Breast epithelium (tissue), 4 donors: ENCODE data around the gene EDNRB. TPM values are rescaled to one million over a fixed set of nuclear protein-coding genes. Genes with fewer than 3 reads are reported as not detected.

Experiments used
- DNase-seq, 2 donors: peaks; one replicate each; pipeline ENCODE4 v3.0.0-alpha.2; 2019; ENCODE audit warnings: low spot score in 2 of 2
- H3K27ac ChIP-seq, 2 donors: fragments of 200-600 bp; sonication (generic) in 1 of 2; one replicate each; pipeline ENCODE4 v1.5.1; 2016 to 2019; ENCODE audit warnings: mild to moderate bottlenecking in 1 of 2
- H3K27me3 ChIP-seq, 2 donors: fragments of 200-600 bp; sonication (generic) in 1 of 2; one replicate each; pipeline versions ENCODE4 v1.5.1 to v1.6.0; 2017 to 2019; ENCODE audit warnings: control low read depth in 1 of 2, mild to moderate bottlenecking in 1 of 2
- H3K36me3 ChIP-seq: fragments of 200-600 bp; one replicate; pipeline ENCODE4 v1.5.1; 2019
- H3K4me1 ChIP-seq, 2 donors: fragments of 200-600 bp; sonication (generic); one replicate each; pipeline ENCODE4 v1.5.1; 2016 to 2019; ENCODE audit warnings: control low read depth in 1 of 2
- H3K4me3 ChIP-seq, 3 donors: fragments of 200-600 bp; sonication (generic); 1 replicate in 2 of 3; 2 replicates in 1 of 3; pipeline ENCODE4 v1.5.1; 2016 to 2019; ENCODE audit warnings: mild to moderate bottlenecking in 3 of 3, moderate library complexity in 2 of 3
- H3K9me3 ChIP-seq, 2 donors: fragments of 200-600 bp; sonication (generic) in 1 of 2; one replicate each; pipeline ENCODE4 v1.5.1; 2016 to 2019; ENCODE audit warnings: control low read depth in 1 of 2
- POLR2A ChIP-seq: fragments of 450-650 bp; IDR thresholded peaks from one replicate; pipeline ENCODE4 v1.6.1; 2016; ENCODE audit warnings: antibody characterized with exemption, mild to moderate bottlenecking, moderate library complexity
- POLR2AphosphoS5 ChIP-seq, 3 donors: sonication (generic); formaldehyde crosslinking; IDR thresholded peaks; one replicate each; pipeline ENCODE4 v1.6.1; 2017; ENCODE audit warnings: antibody characterized with exemption in 3 of 3
- intact Hi-C: fragments of 100-400 bp; cut with DNase I; formaldehyde crosslinking; loops from one replicate; pipeline ENCODE4 v1.15.1; 2023; ENCODE audit warnings: low total_unique reads
- total RNA-seq, 3 donors: library from RNA; depleted of rRNA; stranded (reverse); fragments of >200 nt; gene quantifications; one replicate each; pipeline ENCODE4 v1.1.0, GENCODE V29; 2016
- TF ChIP-seq, protein P1 (sequence below), 3 donors: fragments of 450-650 bp; IDR thresholded peaks; one replicate each; pipeline ENCODE4 v1.5.1; 2016 to 2017; ENCODE audit warnings: antibody characterized with exemption in 3 of 3, mild to moderate bottlenecking in 3 of 3, moderate library complexity in 3 of 3

Gene EDNRB
- total RNA-seq, 3 donors from 2014 or later, result 22.8 to 116 (median 106) TPM

- no peaks in the 10 kb centered on the region for H3K4me1 ChIP-seq
- no peaks in the 10 kb centered on the region for H3K36me3 ChIP-seq
- H3K4me3 ChIP-seq, result no peak overlapping the region
- H3K9me3 ChIP-seq, result no peaks in the 10 kb centered on the region
- no peak for DNase-seq
- intact Hi-C loops, result no loop called here
- TF ChIP-seq, protein P1, sequence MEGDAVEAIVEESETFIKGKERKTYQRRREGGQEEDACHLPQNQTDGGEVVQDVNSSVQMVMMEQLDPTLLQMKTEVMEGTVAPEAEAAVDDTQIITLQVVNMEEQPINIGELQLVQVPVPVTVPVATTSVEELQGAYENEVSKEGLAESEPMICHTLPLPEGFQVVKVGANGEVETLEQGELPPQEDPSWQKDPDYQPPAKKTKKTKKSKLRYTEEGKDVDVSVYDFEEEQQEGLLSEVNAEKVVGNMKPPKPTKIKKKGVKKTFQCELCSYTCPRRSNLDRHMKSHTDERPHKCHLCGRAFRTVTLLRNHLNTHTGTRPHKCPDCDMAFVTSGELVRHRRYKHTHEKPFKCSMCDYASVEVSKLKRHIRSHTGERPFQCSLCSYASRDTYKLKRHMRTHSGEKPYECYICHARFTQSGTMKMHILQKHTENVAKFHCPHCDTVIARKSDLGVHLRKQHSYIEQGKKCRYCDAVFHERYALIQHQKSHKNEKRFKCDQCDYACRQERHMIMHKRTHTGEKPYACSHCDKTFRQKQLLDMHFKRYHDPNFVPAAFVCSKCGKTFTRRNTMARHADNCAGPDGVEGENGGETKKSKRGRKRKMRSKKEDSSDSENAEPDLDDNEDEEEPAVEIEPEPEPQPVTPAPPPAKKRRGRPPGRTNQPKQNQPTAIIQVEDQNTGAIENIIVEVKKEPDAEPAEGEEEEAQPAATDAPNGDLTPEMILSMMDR (IDR thresholded peaks at IDR 0.05), result no peak
- no peak for TF ChIP-seq POLR2A
- no peak for TF ChIP-seq POLR2AphosphoS5 (IDR thresholded peaks at IDR 0.05)
- no peaks in the 10 kb centered on the region for H3K27me3 ChIP-seq
- H3K27ac ChIP-seq, result no peak overlapping the region
These were observed 42.5 kb downstream of the EDNRB start for GRCh38 chr13:77876176-77876575.

DNA sequence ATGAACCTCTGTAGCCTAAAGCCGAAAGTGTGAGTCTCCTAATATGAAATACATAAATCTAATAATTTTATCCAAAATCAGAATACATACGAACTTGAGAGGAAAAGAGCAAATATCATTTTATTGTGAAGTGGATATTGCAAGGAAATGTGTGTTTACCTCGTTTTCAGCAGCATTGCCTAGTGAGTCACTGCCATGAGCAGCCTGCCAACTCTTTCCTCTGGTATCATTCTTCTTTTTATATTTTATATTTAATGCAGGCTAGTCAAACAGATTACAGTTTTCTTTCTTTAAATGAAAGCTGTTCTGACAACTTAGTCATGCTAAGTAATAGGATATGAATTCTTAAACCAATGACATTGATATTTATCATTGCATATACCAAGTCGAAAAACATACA lies 44.2 kb downstream of the EDNRB start:
- Histone ChIP-seq H3K27ac (no peak overlapping the region), H3K9me3 (no peaks in the 10 kb centered on the region), H3K27me3 (no peaks in the 10 kb centered on the region), H3K4me1 (no peaks in the 10 kb centered on the region), H3K4me3 (no peak overlapping the region), H3K36me3 (no peaks in the 10 kb centered on the region)
- TF ChIP-seq POLR2AphosphoS5 (IDR thresholded peaks at IDR 0.05), result no peak
- TF ChIP-seq, protein P1 (IDR thresholded peaks at IDR 0.05), result no peak
- no peak for TF ChIP-seq POLR2A
- no peak for DNase-seq
- intact Hi-C loops, result no loop called here

DNA sequence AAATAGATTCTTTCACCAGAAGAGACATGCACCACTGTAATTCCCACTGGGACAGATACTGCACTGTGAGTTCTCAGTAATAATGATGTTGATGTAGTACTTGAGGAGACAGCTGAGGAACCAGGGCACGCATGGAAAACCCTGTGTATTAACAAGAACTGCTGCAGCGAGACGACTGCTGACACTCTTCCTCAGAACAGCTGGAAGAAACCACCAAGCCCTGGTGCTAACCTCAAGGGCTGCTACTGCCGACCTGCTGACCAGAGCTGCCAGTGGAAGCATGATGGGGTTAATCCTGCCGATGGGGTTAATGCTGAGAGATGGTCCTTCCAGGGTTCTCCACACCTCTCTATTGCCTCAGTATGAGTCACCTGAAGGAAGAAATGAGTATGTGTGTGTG lies 45.6 kb downstream of the EDNRB start:
- no peaks in the 10 kb centered on the region for H3K9me3 ChIP-seq
- H3K27me3 ChIP-seq, result no peaks in the 10 kb centered on the region
- no peak for TF ChIP-seq POLR2A
- TF ChIP-seq, protein P1 (IDR thresholded peaks at IDR 0.05), result no peak
- TF ChIP-seq POLR2AphosphoS5 (IDR thresholded peaks at IDR 0.05), result no peak
- no peaks in the 10 kb centered on the region for H3K4me1 ChIP-seq
- DNase-seq, result no peak
- no peak overlapping the region for H3K27ac ChIP-seq
- intact Hi-C loops, result no loop called here
- no peak overlapping the region for H3K4me3 ChIP-seq
- H3K36me3 ChIP-seq, result no peaks in the 10 kb centered on the region

GRCh38 chr13:77871596-77871995 lies 47.0 kb downstream of the EDNRB start:
- no peaks in the 10 kb centered on the region for H3K4me1 ChIP-seq
- no peaks in the 10 kb centered on the region for H3K27me3 ChIP-seq
- H3K4me3 ChIP-seq, result no peak overlapping the region
- no peak for DNase-seq
- TF ChIP-seq POLR2A, result no peak
- TF ChIP-seq, protein P1 (IDR thresholded peaks at IDR 0.05), result no peak
- TF ChIP-seq POLR2AphosphoS5 (IDR thresholded peaks at IDR 0.05), result no peak
- H3K27ac ChIP-seq, result no peak overlapping the region
- no peaks in the 10 kb centered on the region for H3K9me3 ChIP-seq
- intact Hi-C loops, result no loop called here
- no peaks in the 10 kb centered on the region for H3K36me3 ChIP-seq

- Histone ChIP-seq H3K9me3 (no peaks in the 10 kb centered on the region), H3K4me1 (no peaks in the 10 kb centered on the region), H3K27me3 (no peaks in the 10 kb centered on the region), H3K27ac (no peak overlapping the region), H3K4me3 (no peak overlapping the region), H3K36me3 (no peaks in the 10 kb centered on the region)
- TF ChIP-seq POLR2A (no peak), POLR2AphosphoS5 (IDR thresholded peaks at IDR 0.05) (no peak)
- TF ChIP-seq, protein P1 (IDR thresholded peaks at IDR 0.05), result no peak
- intact Hi-C loops, result no loop called here
- DNase-seq, result no peak
These were observed 49.9 kb downstream of the EDNRB start for GRCh38 chr13:77868717-77869116.
